IPS DF 6.9 (cell line): ENCODE results near the gene PFKL.

ENCODE experiments used
- DNase-seq: peaks from one replicate; pipeline ENCODE4 v3.0.0-alpha.2; 2013; ENCODE audit warnings: low read depth, low spot score
- H3K27ac ChIP-seq: one replicate; pipeline ENCODE4 v1.5.1; 2013; ENCODE audit warnings: low read length, control low read depth
- H3K27me3 ChIP-seq: 2 replicates; pipeline ENCODE4 v1.6.1; 2013; ENCODE audit warnings: mild to moderate bottlenecking, low read length; ENCODE audit not compliant: control insufficient read depth, insufficient read depth
- H3K36me3 ChIP-seq: 2 replicates; pipeline ENCODE4 v1.6.1; 2013; ENCODE audit warnings: low read length; ENCODE audit not compliant: control insufficient read depth, insufficient read depth
- H3K4me1 ChIP-seq: 2 replicates; pipeline ENCODE4 v1.6.1; 2013; ENCODE audit warnings: low read length; ENCODE audit not compliant: control insufficient read depth, insufficient read depth
- H3K4me3 ChIP-seq: 2 replicates; pipeline ENCODE4 v1.5.1; 2013; ENCODE audit warnings: mild to moderate bottlenecking, low read length
- H3K9me3 ChIP-seq: 2 replicates; pipeline ENCODE4 v1.6.1; 2013; ENCODE audit warnings: low read length, inconsistent platforms; ENCODE audit not compliant: control insufficient read depth, insufficient read depth
- WGBS: extraction: QIAGEN DNeasy Blood & Tissue Kit; methylation state at CpG from one replicate; pipeline ENCODE4 v1.1.7; 2013; ENCODE audit warnings: mixed read lengths, missing lambda C conversion rate; ENCODE audit not compliant: insufficient read length, insufficient coverage; 5-methylcytosine and 5-hydroxymethylcytosine counted together

PFKL gene

GRCh38 chr21:44375281-44375651, 75.4 kb downstream of the PFKL start:
- WGBS = no CpG with 5 or more reads among the region's 10 CpGs
- DNase-seq = no peak
- no peaks in the 10 kb centered on the region; the same call in 1 of the 2 replicates for H3K27me3 ChIP-seq
- H3K4me1 ChIP-seq = no peaks in the 10 kb centered on the region
- H3K27ac ChIP-seq = no peak overlapping the region
- no peaks in the 10 kb centered on the region for H3K36me3 ChIP-seq
- H3K9me3 ChIP-seq = no peaks in the 10 kb centered on the region
- H3K4me3 ChIP-seq = no peak overlapping the region

- Histone ChIP-seq H3K4me1 (no peaks in the 10 kb centered on the region), H3K36me3 (no peaks in the 10 kb centered on the region), H3K27ac (no peak overlapping the region), H3K27me3 (no peaks in the 10 kb centered on the region), H3K4me3 (no peak overlapping the region), H3K9me3 (no peaks in the 10 kb centered on the region)
- WGBS = no CpG with 5 or more reads among the region's 19 CpGs
- no peak for DNase-seq
Measured at GRCh38 chr21:44375761-44376241, 75.9 kb downstream of the PFKL start.

GRCh38 chr21:44376606-44377005, 76.8 kb downstream of the PFKL start:
- no CpG with 5 or more reads among the region's 9 CpGs for WGBS

More at GRCh38 chr21:44376606-44377005, 76.8 kb downstream of the PFKL start:
- no peaks in the 10 kb centered on the region for H3K27me3 ChIP-seq
- no peaks in the 10 kb centered on the region for H3K36me3 ChIP-seq
- H3K27ac ChIP-seq = no peak overlapping the region
- 0 out of 2 replicates have a peak, but pooled peaks cover 1% of the 10 kb centered on the region for H3K4me1 ChIP-seq
- no peaks in the 10 kb centered on the region for H3K9me3 ChIP-seq
- no peak overlapping the region for H3K4me3 ChIP-seq
- no peak for DNase-seq
